ENCODE results near the gene METAP1. TPM values are rescaled to one million over a fixed set of nuclear protein-coding genes. Genes with fewer than 3 reads are reported as not detected.

The METAP1 gene
- total RNA-seq, 1 donor from 2014 or later = 32.4 TPM

- Histone ChIP-seq H3K36me3 (no peaks in the 10 kb centered on the region), H3K9me3 (no peaks in the 10 kb centered on the region), H3K27me3 (no peaks in the 10 kb centered on the region), H3K27ac (no peak overlapping the region), H3K4me1 (peaks cover 28% of the 10 kb centered on the region), H3K4me3 (no peak overlapping the region)
- DNase-seq (ENCODE audit: extremely low spot score in 2 of 2) = no peak
- TF ChIP-seq POLR2AphosphoS5 (IDR thresholded peaks at IDR 0.05; ENCODE audit: insufficient read depth in 1 of 2, low read depth in 1 of 2) = no peak
- TF ChIP-seq, protein P1, sequence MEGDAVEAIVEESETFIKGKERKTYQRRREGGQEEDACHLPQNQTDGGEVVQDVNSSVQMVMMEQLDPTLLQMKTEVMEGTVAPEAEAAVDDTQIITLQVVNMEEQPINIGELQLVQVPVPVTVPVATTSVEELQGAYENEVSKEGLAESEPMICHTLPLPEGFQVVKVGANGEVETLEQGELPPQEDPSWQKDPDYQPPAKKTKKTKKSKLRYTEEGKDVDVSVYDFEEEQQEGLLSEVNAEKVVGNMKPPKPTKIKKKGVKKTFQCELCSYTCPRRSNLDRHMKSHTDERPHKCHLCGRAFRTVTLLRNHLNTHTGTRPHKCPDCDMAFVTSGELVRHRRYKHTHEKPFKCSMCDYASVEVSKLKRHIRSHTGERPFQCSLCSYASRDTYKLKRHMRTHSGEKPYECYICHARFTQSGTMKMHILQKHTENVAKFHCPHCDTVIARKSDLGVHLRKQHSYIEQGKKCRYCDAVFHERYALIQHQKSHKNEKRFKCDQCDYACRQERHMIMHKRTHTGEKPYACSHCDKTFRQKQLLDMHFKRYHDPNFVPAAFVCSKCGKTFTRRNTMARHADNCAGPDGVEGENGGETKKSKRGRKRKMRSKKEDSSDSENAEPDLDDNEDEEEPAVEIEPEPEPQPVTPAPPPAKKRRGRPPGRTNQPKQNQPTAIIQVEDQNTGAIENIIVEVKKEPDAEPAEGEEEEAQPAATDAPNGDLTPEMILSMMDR (IDR thresholded peaks at IDR 0.05) = no peak
- no peak for TF ChIP-seq POLR2A (IDR thresholded peaks at IDR 0.05)
- intact Hi-C loops (cut with DNase I) = no loop called here
These were observed 2.0 kb upstream of the METAP1 start for GRCh38 chr4:98993419-98994071.

DNA sequence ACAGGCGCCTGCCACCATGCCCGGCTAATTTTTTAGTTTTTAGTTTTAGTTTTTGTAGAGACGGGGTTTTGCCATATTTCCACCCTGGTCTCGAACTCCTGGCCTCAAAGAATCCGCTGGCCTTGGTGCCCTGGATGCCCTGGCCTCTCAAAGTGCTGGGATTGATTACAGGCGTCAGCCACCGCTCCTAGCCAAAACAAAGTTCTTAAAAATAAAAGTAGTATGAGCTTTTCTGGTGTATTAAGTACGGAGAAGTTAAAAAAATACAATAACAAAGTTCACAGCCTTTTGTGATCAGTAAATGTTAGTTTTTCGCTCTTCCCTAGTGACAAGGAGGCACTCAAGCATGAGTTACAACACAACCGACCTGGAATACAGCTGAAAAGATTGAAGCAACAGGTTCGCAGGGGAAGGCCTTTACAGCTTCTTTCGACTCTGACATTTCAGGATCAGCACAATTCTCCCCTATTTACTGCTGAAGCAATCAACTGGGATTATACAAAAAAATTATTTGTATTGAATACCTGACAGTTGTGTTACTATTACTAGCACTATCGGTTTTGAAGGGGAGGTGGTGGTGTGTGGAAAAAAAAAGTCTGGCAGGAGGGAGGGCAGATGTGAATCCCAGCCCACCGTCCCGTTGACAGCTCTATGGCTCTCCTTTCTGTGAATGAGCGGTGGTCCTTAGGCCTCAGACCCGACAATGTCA lies 893 bp upstream of the METAP1 start:
- Histone ChIP-seq H3K27ac (peak overlapping the region; percentile 90), H3K4me3 (peak overlapping the region; percentile 92 to 99), H3K9me3 (no peaks in the 10 kb centered on the region), H3K36me3 (no peaks in the 10 kb centered on the region), H3K4me1 (peaks cover 30% of the 10 kb centered on the region), H3K27me3 (no peaks in the 10 kb centered on the region)
- no peak for DNase-seq (ENCODE audit: extremely low spot score in 2 of 2)
- intact Hi-C loops (cut with DNase I) = loop anchor here (5.0 kb wide), 1 partner anchor 67 kb away; the partner anchor contains the start of gene EIF4E
- TF ChIP-seq, protein P1 (IDR thresholded peaks at IDR 0.05) = no peak
- TF ChIP-seq POLR2AphosphoS5 (IDR thresholded peaks at IDR 0.05; ENCODE audit: insufficient read depth in 1 of 2, low read depth in 1 of 2) (no peak), POLR2A (IDR thresholded peaks at IDR 0.05) (no peak)

DNA sequence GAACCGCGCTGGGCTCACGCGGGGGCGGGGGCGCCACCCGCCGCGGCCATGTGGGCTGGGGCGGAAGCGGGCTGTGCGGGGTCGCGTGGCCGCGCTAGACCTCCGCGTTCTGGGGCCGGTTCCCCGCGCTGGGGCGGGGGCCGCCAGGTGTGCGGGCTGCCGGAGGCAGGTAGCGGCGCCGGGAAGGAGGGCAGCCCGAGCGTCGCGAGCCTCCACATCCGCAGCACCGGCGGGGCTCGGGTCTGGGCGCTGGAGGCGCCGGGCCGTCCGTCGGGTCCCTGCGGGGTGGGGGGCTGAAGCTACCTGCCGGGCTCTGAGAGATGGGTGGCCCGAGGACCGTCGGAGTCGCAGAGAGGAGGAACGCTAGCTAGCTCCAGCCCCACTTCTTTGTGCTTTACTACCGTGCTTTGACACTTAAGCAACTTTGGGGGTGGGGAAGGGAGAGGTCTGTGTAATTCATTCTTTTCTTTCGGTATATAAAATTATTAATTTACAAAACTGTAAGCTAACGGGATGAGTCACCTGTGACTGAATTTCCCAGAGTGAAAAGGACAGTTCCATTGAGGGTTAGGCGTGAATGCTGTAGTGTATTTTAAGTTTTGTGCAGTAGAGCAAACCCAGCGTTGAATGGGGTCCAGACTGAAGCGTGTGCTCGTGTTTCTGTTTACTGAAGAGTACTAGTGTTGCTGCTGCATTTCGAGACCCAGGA lies 689 bp downstream of the METAP1 start:
- intact Hi-C loops (cut with DNase I) = loop anchor here (5.0 kb wide), 1 partner anchor 69 kb away; the partner anchor contains the start of gene EIF4E
- no peaks in the 10 kb centered on the region for H3K27me3 ChIP-seq
- H3K9me3 ChIP-seq = no peaks in the 10 kb centered on the region
- peak overlapping the region; percentile 92 to 99 for H3K4me3 ChIP-seq
- peak overlapping the region; percentile 93 for H3K27ac ChIP-seq
- no peaks in the 10 kb centered on the region for H3K36me3 ChIP-seq
- peaks cover 35% of the 10 kb centered on the region for H3K4me1 ChIP-seq
- no peak for TF ChIP-seq POLR2A (IDR thresholded peaks at IDR 0.05)
- no peak for TF ChIP-seq POLR2AphosphoS5 (IDR thresholded peaks at IDR 0.05; ENCODE audit: insufficient read depth in 1 of 2, low read depth in 1 of 2)
- TF ChIP-seq, protein P1 (IDR thresholded peaks at IDR 0.05) = no peak
- no peak for DNase-seq (ENCODE audit: extremely low spot score in 2 of 2)

DNA sequence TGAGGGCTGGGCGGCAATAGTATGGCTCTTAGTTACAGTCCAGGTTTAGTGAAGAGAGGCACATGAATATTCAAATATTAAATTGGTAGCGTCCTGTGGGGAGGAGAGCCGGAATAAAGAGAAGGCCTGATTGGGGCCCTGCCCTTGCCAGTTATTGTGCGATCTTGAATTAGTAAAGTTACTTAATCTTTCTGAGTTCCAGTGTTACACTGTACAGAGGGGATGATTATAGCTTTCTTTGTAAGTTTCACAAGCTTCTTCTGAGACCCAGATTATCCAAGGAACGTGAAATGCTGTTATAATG lies 1.2 kb downstream of the METAP1 start:
- no peaks in the 10 kb centered on the region for H3K27me3 ChIP-seq
- H3K9me3 ChIP-seq = no peaks in the 10 kb centered on the region
- H3K27ac ChIP-seq = peak overlapping the region; percentile 93
- DNase-seq (ENCODE audit: extremely low spot score in 2 of 2) = no peak
- H3K4me1 ChIP-seq = peaks cover 35% of the 10 kb centered on the region
- intact Hi-C loops (cut with DNase I) = loop anchor here (5.0 kb wide), 1 partner anchor 69 kb away; the partner anchor contains the start of gene EIF4E
- H3K4me3 ChIP-seq = peak overlapping the region; percentile 92 to 99
- H3K36me3 ChIP-seq = no peaks in the 10 kb centered on the region
- TF ChIP-seq POLR2AphosphoS5 (IDR thresholded peaks at IDR 0.05; ENCODE audit: insufficient read depth in 1 of 2, low read depth in 1 of 2) = no peak
- no peak for TF ChIP-seq POLR2A (IDR thresholded peaks at IDR 0.05)
- TF ChIP-seq, protein P1 (IDR thresholded peaks at IDR 0.05) = no peak

All from vagina (tissue), 2 donors.